ENCODE measurements around the gene DPP8. TPM values are rescaled to one million over a fixed set of nuclear protein-coding genes. Genes with fewer than 3 reads are reported as not detected.

DPP8 gene
- polyA plus RNA-seq, 4 donors: 24.6 to 33.0 (median 28.3) TPM

Other genes with a start within 250 kb of the DPP8 start
- gene PARP16, start 230.8 kb downstream of the DPP8 start, polyA plus RNA-seq (ENCODE audit: insufficient read length in 4 of 4): 10 to 100 TPM; 16.4 to 18.3 (median 17.7) TPM
- not detected for gene RNU5A-1, start 221.6 kb downstream of the DPP8 start, polyA plus RNA-seq (ENCODE audit: insufficient read length in 4 of 4)
- not detected for gene RNU5B-1, start 213.0 kb downstream of the DPP8 start, polyA plus RNA-seq (ENCODE audit: insufficient read length in 4 of 4)
- gene IGDCC3, start 139.7 kb downstream of the DPP8 start, polyA plus RNA-seq (ENCODE audit: insufficient read length in 4 of 4): 10 to 100 TPM in 1 of 4 donors, 1 to 10 TPM in 3; 7.9 to 12.8 (median 8.7) TPM
- gene IGDCC4, start 94.7 kb downstream of the DPP8 start, polyA plus RNA-seq (ENCODE audit: insufficient read length in 4 of 4): 10 to 100 TPM; 11.8 to 14.5 (median 12.8) TPM
- 100 to 1,000 TPM; 139 to 184 (median 164) TPM for gene HACD3, start 12.8 kb upstream of the DPP8 start, polyA plus RNA-seq (ENCODE audit: insufficient read length in 4 of 4)
- 10 to 100 TPM; 45.4 to 53.7 (median 50.8) TPM for gene INTS14, start 93.4 kb upstream of the DPP8 start, polyA plus RNA-seq (ENCODE audit: insufficient read length in 4 of 4)
- gene SLC24A1, start 104.2 kb upstream of the DPP8 start, polyA plus RNA-seq (ENCODE audit: insufficient read length in 4 of 4): 10 to 100 TPM; 18.5 to 26.0 (median 23.6) TPM